WTC11 (cell line): ENCODE measurements around the gene TMEM263.

Experiments
- ESRRA ChIP-seq: sonication (generic); formaldehyde crosslinking; IDR thresholded peaks from 2 replicates; pipeline ENCODE4 v1.8.1; 2022; ENCODE audit warnings: mild to moderate bottlenecking, missing genetic modification reagents, borderline replicate concordance
- FOXJ3 ChIP-seq: sonication (generic); formaldehyde crosslinking; IDR thresholded peaks from 2 replicates; pipeline ENCODE4 v1.9.0; 2021; ENCODE audit warnings: missing genetic modification reagents, mild to moderate bottlenecking, borderline replicate concordance
- HMGXB4 ChIP-seq: sonication (generic); formaldehyde crosslinking; IDR thresholded peaks from 2 replicates; pipeline ENCODE4 v1.8.1; 2023; ENCODE audit warnings: mild to moderate bottlenecking, moderate library complexity, missing genetic modification reagents
- TF ChIP-seq, protein P1 (sequence below): fragments of 200-600 bp; IDR thresholded peaks from 2 replicates; pipeline ENCODE4 v1.8.0; 2022; ENCODE audit warnings: antibody characterized with exemption

DNA sequence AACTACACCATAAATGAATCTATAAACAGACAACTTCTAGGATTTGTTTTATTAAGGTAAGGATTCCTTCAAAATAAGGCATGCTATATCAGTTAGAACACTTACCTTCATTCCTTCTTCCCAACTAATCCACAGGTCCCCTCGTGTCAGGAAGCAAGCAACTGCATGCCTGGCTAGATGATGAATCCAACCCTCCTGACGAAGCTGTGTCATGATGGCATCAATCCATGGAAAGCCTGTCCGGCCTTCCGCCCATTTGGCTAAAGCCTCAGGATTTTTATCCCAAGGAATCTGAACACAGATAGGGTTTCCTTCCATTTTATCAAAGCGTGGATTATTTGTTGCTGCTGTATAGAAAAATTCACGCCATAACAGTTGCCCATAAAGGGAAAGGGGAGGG is 43.7 kb downstream of the TMEM263 start:
- TF ChIP-seq FOXJ3 (CRISPR knock-in tag) (no peak), HMGXB4 (CRISPR knock-in tag) (no peak), ESRRA (CRISPR knock-in tag) (no peak)
- TF ChIP-seq, protein P1, sequence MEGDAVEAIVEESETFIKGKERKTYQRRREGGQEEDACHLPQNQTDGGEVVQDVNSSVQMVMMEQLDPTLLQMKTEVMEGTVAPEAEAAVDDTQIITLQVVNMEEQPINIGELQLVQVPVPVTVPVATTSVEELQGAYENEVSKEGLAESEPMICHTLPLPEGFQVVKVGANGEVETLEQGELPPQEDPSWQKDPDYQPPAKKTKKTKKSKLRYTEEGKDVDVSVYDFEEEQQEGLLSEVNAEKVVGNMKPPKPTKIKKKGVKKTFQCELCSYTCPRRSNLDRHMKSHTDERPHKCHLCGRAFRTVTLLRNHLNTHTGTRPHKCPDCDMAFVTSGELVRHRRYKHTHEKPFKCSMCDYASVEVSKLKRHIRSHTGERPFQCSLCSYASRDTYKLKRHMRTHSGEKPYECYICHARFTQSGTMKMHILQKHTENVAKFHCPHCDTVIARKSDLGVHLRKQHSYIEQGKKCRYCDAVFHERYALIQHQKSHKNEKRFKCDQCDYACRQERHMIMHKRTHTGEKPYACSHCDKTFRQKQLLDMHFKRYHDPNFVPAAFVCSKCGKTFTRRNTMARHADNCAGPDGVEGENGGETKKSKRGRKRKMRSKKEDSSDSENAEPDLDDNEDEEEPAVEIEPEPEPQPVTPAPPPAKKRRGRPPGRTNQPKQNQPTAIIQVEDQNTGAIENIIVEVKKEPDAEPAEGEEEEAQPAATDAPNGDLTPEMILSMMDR: no peak
